ENCODE data around the gene DHRS2.
"Not testable (repeated sequence)": the region's sequence is repeated elsewhere in the genome, so short reads cannot be mapped to it uniquely, and the experiment has no call there.

The DHRS2 gene

DNA sequence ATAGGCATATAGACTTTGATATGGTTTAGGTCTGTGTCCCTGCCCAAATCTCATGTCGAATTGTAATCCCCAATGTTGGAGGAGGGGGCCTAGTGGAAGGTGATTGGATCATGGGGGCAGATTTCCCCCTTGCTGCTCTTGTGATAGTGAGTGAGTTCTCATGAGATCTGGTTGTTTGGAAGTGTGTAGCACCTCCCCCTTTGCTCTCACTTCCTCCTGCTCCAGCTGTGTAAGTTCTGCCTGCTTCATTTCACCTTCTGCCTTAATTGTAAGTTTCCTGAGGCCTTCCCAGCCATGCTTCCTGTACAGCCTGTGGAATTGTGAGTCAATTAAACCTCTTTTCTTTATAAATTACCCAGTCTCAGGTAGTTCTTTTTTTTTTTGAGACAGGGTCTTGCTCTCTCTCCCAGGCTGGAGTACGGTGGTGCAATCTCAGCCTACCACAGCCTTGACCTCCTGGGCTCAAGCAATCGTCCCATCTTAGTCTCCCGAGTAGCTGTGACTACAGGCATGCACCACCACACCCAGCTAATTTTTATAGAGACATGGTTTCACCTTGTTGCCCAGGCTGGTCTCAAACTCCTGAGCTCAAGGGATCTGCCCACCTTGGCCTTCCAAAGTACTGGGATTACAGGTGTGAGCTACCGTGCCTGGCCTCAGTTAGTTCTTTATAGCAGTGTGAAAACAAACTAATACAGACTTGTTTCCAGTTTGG lies 1.3 kb upstream of the DHRS2 start:
- not testable (repeated sequence) for DNase-seq

DNA sequence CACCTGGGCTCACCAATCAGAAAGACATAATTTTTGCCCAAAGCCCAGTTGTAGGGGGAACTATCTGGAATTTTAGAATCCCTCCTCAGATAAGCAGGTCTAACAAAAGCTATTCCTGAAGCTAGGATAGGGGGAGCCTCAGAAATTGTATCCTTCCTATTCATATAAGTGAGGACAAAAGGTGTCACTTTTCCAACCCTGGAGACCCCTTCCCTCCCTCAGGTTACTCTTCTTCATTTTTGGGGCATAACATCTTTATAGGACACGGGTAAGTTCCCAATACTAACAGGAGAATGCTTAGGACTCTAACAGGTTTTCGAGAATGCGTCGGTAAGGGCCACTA lies 1.1 kb downstream of the DHRS2 start:
- not testable (repeated sequence) for DNase-seq

DNA sequence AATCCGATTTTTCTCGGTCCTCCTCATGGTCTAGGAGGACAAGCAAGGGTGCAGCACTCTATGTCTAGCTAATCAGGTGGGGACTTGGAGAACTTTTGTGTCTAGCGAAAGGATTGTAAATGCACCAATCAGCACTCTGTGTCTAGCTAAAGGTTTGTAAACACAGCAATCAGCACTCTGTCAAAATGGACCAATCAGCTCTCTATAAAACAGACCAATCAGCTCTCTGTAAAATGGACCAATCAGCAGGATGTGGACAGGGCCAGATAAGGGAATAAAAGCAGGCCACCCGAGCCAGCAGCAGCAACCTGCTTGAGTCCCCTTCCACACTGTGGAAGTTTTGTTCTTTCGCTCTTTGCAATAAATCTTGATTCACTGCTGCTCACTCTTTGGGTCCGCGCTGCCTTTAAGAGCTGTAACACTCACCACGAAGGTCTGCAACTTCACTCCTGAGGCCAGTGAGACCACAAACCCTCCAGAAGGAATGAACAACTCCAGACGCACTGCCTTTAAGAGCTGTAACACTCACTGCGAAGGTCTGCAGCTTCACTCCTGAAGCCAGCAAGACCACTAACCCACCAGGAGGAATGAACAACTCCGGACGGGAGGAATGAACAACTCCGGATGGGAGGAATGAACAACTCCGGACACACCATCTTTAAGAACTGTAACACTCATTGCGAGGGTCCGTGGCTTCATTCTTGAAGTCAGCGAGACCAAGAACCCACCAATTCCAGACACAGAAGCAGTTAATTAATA lies 1.7 kb downstream of the DHRS2 start:
- DNase-seq: not testable (repeated sequence)

DNA sequence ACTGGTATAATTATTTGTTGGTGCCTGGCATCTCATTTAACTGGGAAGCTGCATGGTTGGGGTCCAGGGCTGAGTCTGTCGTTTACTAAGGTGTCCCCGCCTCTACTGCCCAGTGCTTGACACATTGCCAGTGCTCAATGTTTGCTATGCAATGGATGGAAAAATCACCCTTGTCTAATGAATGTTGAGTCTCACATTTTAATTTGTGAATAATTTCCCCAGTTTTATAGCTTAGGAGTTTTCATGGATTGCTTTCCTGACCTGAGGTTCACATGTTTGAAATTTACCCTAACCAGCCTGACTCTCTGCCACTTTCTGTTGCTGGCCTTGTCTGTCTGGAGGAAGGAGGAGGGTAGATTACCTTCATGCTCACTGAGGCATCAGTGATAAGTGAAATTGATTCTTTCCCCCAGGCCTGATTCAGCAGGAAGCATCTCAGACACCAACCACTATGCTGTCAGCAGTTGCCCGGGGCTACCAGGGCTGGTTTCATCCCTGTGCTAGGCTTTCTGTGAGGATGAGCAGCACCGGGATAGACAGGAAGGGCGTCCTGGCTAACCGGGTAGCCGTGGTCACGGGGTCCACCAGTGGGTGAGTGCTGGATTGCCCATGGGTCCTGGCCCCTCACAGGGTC lies 2.4 kb downstream of the DHRS2 start:
- DNase-seq: no peak

DNA sequence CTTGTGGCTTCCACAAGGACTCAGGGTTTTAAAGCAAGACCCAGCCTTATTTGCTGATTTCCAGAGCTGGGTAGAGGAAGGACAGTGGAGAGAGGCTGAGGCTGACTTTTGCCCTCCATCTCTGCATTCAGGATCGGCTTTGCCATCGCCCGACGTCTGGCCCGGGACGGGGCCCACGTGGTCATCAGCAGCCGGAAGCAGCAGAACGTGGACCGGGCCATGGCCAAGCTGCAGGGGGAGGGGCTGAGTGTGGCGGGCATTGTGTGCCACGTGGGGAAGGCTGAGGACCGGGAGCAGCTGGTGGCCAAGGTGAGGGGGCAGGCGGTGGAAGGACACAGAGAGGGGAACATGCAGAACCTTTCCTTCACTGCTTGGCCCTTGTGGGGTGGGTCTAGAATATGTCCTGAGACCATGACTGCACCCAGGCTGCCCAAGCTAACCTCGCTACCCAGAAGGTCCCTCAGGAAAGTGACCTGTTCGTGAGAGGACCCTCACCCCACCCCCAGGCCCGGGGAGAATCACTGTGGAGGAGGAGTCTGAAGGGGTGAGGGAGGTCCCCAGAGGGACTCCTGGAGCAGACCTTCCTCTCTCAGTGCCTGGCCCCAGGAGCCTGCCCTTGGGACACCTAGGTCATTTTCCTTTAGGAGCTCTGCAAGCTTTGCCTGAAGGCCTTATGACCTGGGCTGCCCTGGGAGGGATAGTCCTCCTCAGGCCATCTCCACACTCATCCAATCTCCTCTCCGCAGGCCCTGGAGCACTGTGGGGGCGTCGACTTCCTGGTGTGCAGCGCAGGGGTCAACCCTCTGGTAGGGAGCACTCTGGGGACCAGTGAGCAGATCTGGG lies 3.1 kb downstream of the DHRS2 start:
- DNase-seq: no peak

DNA sequence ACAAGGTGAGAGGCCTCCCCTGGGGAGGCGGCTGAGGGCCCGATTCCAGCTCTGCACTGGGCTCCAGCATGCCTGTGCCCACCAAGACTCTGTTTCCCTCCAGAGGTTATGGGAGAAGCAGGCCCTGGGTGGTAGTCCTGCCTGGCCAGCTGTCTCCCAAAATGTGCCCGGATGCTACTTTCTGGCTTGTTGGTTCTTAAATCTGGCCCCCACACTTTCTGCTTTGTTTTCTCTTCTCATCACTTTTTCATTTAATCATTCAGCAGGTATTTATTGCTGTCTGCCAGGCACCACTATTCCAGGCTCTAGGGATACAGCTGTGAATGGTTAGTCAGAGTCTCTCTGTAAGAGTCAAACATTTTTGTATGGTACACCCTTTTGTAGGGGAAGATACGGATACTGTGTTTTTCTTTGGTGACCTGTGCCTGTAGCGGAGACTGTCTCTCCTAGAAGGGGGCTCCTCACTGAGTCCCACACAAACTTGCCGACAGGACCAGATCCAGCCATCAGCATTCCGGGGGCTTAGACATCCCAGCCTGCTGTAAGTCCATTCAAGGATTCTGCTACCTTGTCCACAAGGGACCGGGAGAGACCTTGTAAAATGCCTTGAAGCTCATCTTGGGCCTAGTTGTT lies 3.8 kb downstream of the DHRS2 start:
- DNase-seq: no peak

DNA sequence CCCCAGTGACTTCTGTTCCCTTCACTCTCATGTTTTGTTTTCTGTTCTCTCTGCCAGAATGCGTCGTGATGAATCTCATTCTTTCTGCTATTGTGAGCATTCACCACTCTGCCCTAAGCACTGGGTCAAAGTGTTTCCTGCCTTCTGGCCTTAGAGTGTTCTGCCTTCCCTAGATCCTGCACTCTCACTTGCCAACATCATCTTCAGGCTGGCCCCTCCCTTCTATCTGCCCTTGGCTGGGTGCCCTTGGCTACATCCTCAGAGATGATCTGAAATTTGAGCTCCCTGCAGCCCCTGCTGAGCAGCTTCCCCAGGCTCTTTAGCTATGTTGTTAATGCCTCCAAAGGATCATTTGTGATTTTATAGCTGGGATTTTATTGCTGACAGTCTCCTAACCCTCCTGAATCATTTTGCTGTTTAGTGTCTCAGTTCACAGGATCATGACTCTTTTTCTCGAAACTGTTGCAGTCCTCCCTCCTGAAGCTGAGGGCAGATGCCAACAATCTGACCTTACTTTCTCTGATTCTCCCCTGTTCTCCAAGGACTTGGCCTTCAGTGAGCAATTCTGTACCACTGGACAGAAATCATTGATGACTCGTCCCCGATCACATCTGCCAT lies 4.5 kb downstream of the DHRS2 start:
- no peak for DNase-seq

DNA sequence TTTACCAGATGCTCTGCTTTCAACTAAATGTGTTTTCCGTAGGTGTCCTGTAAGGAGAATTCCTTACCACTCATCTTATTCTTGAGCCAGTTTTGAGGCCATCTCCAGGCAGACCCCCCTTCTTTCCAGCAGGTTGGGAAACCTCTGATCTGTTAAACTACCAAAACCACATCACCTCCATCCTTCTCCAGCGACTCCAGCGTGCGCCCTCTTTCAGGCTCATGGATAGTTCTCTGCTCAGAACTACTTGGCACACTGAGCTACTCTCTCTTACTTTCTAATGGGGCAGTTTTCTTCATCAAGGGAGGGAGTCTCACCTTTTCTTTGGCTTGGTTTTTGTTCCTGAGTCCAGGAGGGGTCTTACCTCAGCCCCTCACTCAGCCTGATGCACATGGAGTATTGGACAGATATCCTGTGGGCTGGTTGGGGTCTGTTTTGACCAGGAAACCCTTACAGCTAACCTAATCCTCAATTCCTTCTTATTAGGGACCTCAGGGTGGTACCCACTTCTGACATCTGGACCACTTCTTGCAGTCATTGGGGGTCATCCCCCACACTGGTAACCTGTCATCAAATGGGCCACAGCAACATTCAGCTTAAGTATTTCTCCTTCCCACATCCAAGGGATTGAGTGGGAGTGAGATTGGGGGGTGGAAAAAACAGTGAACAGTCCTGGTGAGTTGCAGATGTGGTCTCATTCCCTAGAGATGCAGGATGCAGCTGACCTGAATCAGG lies 5.2 kb downstream of the DHRS2 start:
- no peak for DNase-seq

DNA sequence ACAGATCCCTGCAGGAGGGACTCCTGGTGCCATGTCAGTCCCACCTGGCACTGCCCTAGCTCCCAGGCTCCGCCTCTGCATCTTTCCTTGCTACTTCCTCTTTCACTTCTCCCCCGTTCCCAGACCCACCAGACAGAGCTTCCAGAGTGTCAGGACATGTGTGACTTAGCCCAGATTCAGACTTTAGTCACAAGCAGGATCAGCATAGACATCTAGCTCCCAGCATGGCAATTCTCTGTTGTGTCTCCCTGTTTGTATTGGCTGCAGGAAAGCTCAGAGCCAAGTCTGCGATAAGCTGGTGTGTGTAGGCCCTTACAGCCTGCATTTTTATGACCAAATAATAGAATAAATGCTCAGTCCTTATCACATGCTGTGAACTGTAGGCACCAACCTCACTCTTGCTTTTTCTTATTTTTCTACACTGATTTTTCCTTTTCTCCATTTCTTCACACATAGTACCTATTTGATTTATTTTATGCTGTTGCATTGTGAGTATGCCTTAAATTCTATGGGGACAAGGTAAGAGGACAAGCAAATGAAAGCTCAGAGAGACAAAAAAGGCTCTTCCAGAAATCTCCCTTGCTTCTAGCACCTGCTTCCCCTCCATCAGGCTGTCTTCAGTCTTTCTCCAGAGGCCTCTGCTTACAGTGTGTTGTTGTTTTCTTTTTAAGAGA lies 5.9 kb downstream of the DHRS2 start:
- DNase-seq: no peak

DNA sequence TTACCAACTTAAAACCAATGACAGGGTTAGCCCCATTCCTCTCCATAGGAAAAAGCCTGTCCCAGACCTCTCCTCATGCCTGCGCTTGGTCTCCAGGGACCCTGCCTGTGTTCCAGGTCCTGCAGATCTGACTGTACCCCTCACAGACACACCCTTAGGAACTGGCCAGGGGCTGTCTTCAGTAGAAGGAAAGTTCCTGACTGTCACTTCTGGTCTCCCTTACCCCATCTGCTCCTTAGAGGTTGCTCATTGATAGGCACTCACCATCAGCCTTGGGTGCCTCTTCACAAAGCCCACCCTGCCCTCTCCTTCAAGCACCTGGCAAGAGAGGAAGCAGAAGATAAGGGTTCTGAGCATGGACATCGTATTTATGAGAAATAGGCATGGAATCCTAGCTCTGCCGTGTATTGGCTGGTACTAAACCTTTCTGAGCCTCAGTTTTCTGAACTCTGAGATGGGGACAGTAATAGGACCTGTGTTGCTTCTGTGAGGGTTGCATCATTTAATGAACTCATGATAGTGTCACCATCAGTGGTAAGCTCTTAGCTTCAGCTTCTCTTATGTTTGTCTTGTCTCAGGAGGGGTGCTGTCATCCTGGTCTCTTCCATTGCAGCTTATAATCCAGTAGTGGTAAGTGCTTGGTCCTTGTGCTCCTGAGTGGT lies 7.5 kb downstream of the DHRS2 start:
- no peak for DNase-seq

DNA sequence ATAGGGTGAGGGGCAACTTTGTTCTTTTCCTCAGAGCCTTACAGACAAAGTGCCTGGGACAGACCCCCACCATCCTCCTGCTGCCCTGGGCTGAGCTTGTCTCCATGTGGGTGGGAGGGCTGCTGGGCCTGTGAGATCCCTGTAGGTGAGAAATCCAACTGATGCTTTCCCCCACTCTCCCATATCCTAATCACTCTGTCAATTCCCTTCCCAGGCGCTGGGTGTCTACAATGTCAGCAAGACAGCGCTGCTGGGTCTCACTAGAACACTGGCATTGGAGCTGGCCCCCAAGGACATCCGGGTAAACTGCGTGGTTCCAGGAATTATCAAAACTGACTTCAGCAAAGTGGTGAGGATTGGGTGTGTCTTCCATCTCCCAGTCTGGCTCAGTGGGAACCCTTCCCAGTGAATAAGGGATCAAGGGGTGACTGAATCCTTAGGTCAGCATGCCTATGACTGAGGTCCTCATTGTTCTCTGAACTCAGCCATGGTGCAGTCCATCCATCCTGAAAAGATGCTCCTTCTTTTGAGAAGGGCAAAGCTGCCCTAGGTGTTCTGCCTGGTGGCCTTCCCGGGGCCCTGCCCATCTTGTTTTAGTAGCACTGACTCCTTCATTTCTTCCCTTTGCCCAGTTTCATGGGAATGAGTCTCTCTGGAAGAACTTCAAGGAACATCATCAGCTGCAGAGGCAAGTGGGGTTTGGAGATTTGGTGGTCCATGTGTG lies 8.2 kb downstream of the DHRS2 start:
- DNase-seq: no peak

DNA sequence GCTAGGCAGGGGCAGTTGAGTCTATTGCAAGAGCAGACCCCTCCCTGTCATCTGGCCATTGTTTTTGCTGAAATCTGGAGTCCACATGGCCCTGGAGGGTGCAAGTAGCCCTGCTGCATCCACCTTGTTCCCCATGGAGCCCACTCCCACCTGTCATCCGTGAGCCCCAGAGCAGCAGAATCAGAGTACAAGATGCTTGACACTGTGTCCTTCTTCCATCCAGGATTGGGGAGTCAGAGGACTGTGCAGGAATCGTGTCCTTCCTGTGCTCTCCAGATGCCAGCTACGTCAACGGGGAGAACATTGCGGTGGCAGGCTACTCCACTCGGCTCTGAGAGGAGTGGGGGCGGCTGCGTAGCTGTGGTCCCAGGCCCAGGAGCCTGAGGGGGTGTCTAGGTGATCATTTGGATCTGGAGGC lies 8.8 kb downstream of the DHRS2 start:
- DNase-seq: no peak

DNA sequence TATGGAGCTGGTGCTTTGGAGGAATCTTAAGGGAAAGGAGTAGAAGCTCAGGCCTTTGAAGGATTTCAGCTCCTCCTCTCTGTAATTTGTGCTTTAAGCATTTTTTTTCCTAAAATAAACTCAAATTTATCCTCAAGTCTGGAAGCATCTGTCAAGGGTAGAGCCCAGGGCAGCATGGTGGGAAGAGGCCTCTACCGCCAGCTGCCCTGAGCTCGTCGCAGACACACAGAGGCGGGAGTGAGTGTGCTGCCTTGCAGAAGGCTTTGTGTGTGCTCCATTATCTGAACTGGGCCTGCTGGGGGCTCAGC lies 9.3 kb downstream of the DHRS2 start:
- no peak for DNase-seq

DNA sequence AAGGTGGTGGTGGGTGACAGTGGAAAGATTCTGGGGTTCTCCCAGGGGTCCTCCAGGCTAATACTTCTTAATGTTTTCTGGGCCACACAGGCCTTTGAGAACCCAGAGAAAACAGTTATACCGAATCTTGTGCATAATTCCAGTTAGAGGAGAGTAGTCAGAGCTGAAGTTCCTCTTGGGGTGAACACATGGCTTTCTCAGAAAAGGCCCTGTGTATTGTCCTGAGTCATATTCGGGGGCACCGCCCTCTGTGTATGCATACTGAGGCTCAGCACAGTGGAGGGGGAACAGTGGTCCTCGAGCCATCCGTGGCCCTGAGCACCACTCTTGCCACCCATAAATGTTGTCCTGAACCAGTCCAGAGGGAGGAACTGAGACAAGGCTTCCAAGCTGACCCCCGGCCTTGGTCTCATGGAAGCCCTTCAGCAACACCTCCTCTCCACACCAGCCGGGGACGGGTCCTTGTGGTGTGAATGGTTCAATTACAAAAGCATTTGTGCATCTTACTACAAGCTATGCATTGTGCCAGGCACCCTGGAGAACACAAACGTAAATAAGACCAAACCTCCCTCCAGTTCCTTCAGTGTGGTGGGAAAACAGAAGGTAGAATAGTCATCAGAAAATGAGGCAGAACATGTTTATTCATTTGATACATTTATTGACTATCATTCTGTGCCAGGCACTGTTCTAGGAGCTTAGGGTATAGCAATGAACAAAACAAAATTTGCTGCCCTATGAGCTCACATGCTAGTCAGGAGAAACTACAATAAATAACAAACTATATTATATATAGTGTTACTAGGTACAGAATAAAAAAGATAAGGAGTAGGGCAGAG lies 9.9 kb downstream of the DHRS2 start:
- DNase-seq: no peak

DNA sequence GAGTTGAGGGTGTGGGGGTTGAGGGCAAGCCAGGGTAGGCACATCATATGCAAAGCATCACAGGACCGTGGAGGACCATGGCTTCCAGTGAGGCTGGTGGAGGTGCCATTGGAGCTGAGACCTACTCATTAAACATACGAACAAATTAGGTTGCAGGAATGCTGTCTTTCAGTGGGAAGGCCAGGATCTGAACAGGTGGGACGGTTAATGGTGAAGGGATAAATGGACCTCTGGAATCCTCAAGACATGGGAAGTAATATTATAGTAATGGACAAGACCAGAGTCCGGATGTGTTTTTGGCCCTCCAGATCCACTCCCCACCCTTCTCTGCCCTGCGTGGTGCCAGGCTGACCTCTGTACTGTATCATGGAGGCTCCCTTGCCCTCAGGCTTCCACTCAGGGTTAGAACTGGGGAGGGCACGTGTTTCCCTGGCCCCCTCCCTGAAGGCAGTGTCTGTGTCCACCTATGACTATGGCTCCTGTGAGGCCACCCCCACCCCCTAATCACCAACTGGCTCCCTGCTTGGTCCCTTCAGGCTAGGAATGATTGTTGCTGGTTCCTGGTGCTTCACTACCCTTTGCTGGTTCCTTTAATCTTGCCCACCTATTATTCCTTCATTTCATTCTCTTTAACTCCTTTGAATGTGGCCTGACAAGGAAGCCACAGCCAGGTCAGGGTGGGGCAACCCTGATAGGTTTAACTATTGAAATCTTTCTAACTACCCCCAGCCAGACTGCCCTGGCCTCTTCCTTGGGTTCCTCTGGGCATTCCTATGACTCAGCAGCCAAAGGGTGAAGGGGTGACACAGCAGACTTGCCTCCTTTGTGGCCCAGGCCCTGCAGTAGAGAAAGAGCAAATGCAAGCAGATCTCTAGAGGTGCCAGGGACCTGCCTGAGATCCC lies 10.7 kb downstream of the DHRS2 start:
- no peak for DNase-seq

DNA sequence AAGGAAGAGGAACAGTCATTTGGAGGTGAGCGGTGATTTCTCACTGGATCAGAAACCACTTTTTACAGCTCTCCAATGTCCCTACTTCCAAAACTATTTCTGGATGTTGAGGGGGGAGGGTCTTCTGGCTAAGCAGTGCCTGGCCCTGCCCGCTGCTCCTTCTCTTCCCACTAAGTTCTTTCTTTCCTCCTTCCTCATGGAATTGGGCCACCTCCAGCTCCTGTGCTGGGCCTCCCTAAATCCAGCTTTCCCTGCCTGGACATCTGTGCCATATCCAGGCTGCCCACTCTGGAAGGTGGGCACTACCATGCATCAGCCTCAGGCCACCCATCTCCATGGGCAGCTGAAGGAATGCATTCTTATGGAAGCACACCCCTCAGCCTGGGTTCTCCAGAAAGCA lies 11.5 kb downstream of the DHRS2 start:
- DNase-seq: no peak

DNA sequence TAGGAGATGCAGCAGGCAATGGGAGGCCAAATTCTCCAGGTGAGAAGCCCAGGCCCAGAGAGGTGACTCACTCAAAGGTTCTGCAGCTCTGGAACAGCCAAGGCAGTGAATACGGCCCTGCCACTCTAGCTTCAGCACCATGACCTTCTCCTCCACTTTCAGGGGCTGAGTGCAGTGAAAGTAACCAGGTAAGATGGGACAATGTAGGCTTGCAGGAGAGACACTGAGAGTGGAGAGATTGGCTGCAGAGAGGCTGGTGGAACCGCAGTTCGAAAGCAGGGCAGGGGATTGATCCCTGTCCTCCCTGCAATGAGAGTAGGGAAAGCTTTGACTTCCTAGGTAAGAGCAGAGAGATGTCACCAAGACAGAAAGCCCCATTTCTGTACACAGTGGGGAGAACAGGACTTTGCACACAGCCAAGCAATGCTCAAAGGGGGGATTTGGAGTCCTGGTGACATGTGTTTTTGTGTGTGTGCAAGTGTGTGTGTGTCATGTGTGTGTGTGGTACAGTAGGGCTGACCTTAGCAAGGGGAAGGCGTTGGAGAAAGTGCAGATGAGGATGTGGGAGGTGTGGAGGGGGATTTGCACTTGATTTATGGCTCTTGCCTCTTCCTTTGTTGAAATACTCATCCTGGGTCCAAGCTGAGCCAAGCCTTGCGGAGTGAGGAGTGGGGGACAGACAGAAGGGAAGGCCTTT lies 12.7 kb downstream of the DHRS2 start:
- no peak for DNase-seq
